ENCODE measurements around the gene LSR. TPM values are rescaled to one million over a fixed set of nuclear protein-coding genes. Genes with fewer than 3 reads are reported as not detected.

The LSR gene
- polyA plus RNA-seq, 1 donor (not counting 4 experiments of a cell fraction or from before 2014, with no cell fraction given): 51.3 TPM

DNA sequence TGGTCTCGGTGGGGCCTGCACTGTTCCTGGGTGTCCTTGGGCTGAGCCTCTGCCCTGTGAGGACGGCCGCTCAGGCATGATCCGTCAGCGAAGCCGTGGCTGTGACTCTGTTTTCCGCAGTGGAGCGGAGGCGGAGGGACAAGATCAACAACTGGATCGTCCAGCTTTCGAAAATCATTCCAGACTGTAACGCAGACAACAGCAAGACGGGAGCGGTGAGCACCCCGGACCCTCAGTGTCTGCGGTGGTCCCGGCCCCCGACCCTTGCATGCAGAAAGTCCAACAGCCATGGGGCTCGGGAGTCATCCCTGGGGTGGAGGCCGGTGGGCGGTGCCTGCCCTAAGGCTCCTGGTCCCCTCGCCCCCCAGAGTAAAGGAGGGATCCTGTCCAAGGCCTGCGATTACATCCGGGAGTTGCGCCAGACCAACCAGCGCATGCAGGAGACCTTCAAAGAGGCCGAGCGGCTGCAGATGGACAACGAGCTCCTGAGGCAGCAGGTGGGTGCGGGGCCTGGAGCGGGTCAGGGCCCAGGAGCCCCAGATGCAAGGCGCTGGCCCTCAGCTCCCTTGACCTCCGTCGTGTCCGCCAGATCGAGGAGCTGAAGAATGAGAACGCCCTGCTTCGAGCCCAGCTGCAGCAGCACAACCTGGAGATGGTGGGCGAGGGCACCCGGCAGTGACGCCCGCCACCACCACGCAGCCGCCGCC lies 29.9 kb downstream of the LSR start:
- Histone ChIP-seq H3K36me3 (ENCODE audit: control insufficient read depth in 2 of 2, extremely low read depth in 1 of 2, insufficient read depth in 2 of 2, low read length in 2 of 2) (peaks cover 9 to 16% of the 10 kb centered on the region in 2 experiments), H3K4me3 (ENCODE audit: control insufficient read depth in 2 of 3, extremely low read depth in 1 of 3, insufficient read depth in 2 of 3, low read depth in 1 of 3, low read length in 3 of 3) (no peak overlapping the region), H3K79me2 (ENCODE audit: control insufficient read depth, insufficient read depth, low read length) (no peaks in the 10 kb centered on the region), H3K27ac (ENCODE audit: control insufficient read depth, insufficient read depth, low read length) (no peak overlapping the region), H3K9me1 (ENCODE audit: control insufficient read depth, extremely low read depth, insufficient read depth, low read length) (no peaks in the 10 kb centered on the region), H4K20me1 (ENCODE audit: control insufficient read depth, extremely low read depth, insufficient read depth, low read length) (no peaks in the 10 kb centered on the region), H2AFZ (ENCODE audit: control insufficient read depth, low read length) (no peak overlapping the region), H3K9ac (ENCODE audit: control insufficient read depth, extremely low read depth, insufficient read depth, low read length) (no peak overlapping the region), H3K4me1 (ENCODE audit: control insufficient read depth, extremely low read depth, insufficient read depth, low read length) (peaks cover 7% of the 10 kb centered on the region), H3K9me3 (ENCODE audit: control insufficient read depth, low read depth, low read length) (no peaks in the 10 kb centered on the region), H3K27me3 (ENCODE audit: control insufficient read depth, extremely low read depth, insufficient read depth, low read length) (peaks cover 14% of the 10 kb centered on the region), H3K4me2 (ENCODE audit: control insufficient read depth, extremely low read depth, insufficient read depth, low read depth, low read length) (no peak overlapping the region)
- FAIRE-seq (no peak), DNase-seq (ENCODE audit: low read depth, low spot score) (no peak)
- no peak for TF ChIP-seq EZH2 (IDR thresholded peaks at IDR 0.05; ENCODE audit: low read length)
- TF ChIP-seq, protein P1, sequence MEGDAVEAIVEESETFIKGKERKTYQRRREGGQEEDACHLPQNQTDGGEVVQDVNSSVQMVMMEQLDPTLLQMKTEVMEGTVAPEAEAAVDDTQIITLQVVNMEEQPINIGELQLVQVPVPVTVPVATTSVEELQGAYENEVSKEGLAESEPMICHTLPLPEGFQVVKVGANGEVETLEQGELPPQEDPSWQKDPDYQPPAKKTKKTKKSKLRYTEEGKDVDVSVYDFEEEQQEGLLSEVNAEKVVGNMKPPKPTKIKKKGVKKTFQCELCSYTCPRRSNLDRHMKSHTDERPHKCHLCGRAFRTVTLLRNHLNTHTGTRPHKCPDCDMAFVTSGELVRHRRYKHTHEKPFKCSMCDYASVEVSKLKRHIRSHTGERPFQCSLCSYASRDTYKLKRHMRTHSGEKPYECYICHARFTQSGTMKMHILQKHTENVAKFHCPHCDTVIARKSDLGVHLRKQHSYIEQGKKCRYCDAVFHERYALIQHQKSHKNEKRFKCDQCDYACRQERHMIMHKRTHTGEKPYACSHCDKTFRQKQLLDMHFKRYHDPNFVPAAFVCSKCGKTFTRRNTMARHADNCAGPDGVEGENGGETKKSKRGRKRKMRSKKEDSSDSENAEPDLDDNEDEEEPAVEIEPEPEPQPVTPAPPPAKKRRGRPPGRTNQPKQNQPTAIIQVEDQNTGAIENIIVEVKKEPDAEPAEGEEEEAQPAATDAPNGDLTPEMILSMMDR (optimal IDR thresholded peaks at IDR 0.05 in 1 of 3, IDR thresholded peaks at IDR 0.05 in 1 of 3, conservative IDR thresholded peaks at IDR 0.05 in 1 of 3; ENCODE audit: extremely low read depth in 1 of 3, insufficient read depth in 2 of 3, low read length in 3 of 3): no peak
- dilution Hi-C loops (cut with MboI; ENCODE audit: extremely low pct_ligation_motif_present, low sequenced_read_pairs): no loop called here

DNA sequence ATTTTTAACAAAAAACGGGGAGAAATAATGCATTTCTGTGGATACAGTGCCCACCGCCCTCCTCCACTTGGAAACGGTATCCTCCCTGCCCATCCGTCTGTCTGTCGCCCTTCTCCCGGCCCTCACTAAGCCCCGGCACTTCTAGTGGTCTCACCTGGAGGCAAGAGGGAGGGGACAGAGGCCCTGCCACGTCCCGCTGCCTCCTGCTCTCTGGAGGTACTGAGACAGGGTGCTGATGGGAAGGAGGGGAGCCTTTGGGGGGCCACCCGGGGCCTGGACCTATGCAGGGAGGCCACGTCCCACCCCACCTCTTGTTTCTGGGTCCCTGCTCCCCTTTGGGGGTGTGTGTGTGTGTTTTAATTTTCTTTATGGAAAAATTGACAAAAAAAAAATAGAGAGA lies 30.6 kb downstream of the LSR start:
- DNase-seq (ENCODE audit: low read depth, low spot score): no peak
- no peak for TF ChIP-seq EZH2 (IDR thresholded peaks at IDR 0.05; ENCODE audit: low read length)
- TF ChIP-seq, protein P1 (optimal IDR thresholded peaks at IDR 0.05 in 1 of 3, IDR thresholded peaks at IDR 0.05 in 1 of 3, conservative IDR thresholded peaks at IDR 0.05 in 1 of 3; ENCODE audit: extremely low read depth in 1 of 3, insufficient read depth in 2 of 3, low read length in 3 of 3): no peak
- dilution Hi-C loops (cut with MboI; ENCODE audit: extremely low pct_ligation_motif_present, low sequenced_read_pairs): no loop called here

More for the DNA sequence above, 30.6 kb downstream of the LSR start:
- no peak overlapping the region for H3K4me3 ChIP-seq (ENCODE audit: control insufficient read depth in 2 of 3, extremely low read depth in 1 of 3, insufficient read depth in 2 of 3, low read depth in 1 of 3, low read length in 3 of 3)
- H3K9ac ChIP-seq (ENCODE audit: control insufficient read depth, extremely low read depth, insufficient read depth, low read length): no peak overlapping the region
- peaks cover 4 to 12% of the 10 kb centered on the region in 2 experiments for H3K36me3 ChIP-seq (ENCODE audit: control insufficient read depth in 2 of 2, extremely low read depth in 1 of 2, insufficient read depth in 2 of 2, low read length in 2 of 2)
- H2AFZ ChIP-seq (ENCODE audit: control insufficient read depth, low read length): no peak overlapping the region
- H4K20me1 ChIP-seq (ENCODE audit: control insufficient read depth, extremely low read depth, insufficient read depth, low read length): no peaks in the 10 kb centered on the region
- H3K27me3 ChIP-seq (ENCODE audit: control insufficient read depth, extremely low read depth, insufficient read depth, low read length): peaks cover 18% of the 10 kb centered on the region
- no peak overlapping the region for H3K27ac ChIP-seq (ENCODE audit: control insufficient read depth, insufficient read depth, low read length)
- peaks cover 7% of the 10 kb centered on the region for H3K4me1 ChIP-seq (ENCODE audit: control insufficient read depth, extremely low read depth, insufficient read depth, low read length)
- H3K4me2 ChIP-seq (ENCODE audit: control insufficient read depth, extremely low read depth, insufficient read depth, low read depth, low read length): no peak overlapping the region
- H3K79me2 ChIP-seq (ENCODE audit: control insufficient read depth, insufficient read depth, low read length): no peaks in the 10 kb centered on the region
- H3K9me3 ChIP-seq (ENCODE audit: control insufficient read depth, low read depth, low read length): no peaks in the 10 kb centered on the region
- no peaks in the 10 kb centered on the region for H3K9me1 ChIP-seq (ENCODE audit: control insufficient read depth, extremely low read depth, insufficient read depth, low read length)
- no peak for FAIRE-seq
